GM21528 (cell line): Measurements from ENCODE around the gene GCNA.
"Not testable (repeated sequence)": the region's sequence is repeated elsewhere in the genome, so short reads cannot be mapped to it uniquely, and the experiment has no call there.

ENCODE experiments used
- ATAC-seq: cut with Tn5 transposase; IDR thresholded peaks from one replicate; pipeline ENCODE4 v1.9.1; 2021; ENCODE audit warnings: mild to moderate bottlenecking, moderate library complexity; ENCODE audit not compliant: unreplicated experiment, low FRiP score

GCNA gene

DNA sequence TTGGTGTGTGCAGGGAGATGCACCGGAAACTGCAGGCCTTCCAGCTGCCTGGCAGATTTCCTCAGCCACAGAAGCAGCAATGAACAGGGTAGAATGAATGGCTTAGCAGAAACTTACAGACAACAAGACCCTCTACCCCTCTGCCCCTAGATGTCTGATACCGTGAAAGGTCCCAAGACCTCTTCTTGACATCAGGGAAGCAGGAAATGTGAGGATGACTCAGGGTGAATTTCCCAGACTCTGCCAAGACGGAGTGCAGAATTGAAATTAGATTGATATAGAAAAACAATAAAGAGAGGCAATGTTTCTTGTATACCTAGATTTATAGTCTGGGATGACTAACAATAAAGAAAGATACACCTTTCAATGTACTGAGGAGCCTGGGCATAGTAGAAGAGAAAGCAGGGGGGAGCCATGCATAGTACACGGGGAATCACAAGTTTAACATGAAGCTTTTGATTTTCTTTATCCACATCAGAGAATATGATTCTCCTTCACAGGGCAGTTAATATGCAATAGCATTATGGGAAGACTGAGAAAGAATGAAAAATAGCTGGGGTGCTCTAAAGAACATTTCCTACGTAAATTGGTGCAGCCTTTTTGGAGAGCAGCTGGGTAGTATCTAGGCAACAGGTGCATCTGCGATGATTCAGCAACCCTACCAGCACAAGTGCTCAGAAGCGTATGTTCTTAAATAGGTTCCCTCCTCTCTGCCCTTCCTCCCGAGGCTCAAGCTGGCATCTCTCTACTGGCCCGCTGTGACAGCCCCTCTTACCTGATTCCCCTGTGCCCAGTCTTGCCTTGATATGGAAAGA lies 58.4 kb downstream of the GCNA start:
- ATAC-seq: no peak

DNA sequence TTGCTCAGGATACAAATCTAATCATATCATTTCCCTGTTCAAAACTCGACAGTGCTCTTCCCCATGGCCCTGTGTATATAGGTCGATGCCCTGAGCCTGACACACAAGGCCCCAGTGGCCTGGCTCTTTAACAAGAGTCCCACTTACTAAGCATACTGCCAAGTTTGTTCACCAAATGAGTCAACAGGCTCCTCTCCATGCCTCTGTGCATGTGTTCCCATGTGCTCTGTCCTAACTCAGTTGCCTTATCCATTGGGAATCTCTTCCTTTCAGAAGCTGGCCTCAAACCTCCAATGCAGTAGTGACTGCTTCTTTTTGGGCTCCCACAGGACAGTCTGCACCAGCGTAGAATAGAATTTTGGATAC lies 59.0 kb downstream of the GCNA start:
- ATAC-seq: no peak

DNA sequence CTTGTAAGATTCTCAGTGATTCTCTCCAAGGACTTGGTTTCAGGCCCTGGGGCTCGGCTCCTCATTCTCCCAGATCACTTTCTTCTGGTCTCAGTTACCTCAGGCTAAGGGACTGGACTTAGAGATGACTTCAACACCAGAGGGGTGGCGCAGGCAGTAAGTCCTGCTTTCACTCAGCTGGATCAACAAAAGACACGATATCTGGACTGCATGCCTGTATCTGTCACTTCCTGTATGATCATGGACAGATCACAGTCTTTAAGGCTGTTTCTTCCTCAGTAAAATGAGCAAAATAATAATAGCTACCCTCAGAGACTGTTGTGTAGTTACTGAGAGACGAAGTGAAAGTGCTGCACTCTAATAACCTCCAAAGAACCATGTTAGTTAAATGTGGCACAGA lies 59.6 kb downstream of the GCNA start:
- ATAC-seq: peak; percentile 63

DNA sequence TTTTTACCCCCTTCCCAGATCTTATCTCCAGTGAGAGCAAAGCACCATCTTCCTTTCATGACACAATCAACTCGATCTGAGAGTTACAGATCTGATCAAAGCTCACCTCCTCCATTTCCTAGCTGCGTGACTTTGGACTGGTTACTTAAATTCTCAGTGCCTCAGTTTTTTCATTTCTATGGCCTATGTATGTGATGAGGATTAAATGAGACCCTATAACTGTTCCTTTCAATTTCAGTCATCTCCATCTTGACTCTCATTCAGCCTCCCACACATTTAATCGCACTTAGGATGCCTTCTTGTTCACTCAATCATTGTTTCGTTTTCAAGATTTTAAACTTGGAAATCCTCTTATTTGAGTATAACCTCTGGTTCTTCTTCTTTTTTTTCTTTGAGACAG lies 60.2 kb downstream of the GCNA start:
- no peak for ATAC-seq

DNA sequence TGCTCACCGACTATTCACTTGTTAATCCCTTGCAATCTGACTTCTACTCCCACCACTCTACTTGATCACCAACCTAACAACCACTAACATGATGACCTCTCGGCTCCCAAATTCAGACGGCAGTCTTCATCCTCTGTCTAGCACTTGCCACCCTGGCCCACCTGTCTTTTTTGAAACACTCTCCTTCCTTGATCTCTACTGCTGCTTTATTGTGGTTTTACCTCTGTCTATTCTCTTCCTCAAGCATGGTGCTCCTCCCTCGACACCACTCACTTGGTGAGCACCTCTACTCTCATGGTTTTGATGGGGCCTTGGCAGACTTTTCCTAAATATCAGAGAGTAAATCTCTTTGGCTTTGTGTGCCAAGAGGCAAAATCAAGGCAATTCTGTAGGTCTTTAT lies 61.8 kb downstream of the GCNA start:
- ATAC-seq: no peak

- not testable (repeated sequence) for ATAC-seq
These were observed 66.2 kb downstream of the GCNA start for GRCh38 chrX:71644406-71644805.

DNA sequence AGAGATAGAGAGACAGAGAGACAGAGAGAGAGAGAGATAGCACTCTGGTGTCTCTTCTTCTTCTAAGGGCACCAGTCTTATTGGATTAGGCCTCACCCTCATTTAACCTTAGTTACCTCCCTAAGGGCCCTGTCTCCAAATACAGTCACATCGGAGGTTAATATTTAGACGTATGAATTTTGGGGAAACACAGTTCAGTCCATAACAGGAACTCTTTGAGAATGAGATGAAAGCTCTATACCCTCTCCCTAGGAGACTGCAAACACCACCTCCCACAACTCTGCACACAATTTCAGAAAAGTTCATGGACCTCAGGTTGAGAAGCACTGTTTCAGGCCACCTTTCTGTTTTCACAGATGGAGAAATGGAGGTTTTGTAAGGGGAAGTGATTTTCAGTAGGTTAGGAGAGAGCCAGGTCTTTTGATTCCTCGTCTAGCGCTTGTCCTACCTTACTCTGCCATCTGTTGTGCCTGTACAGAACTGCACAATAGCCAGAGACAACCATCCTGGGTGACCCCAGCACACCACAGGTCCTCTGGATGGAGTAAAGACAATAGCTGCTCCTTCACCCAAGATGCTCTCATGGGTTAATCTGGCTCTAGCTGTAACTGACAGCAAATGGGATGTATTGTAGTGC lies 72.2 kb downstream of the GCNA start:
- peak; percentile 60 for ATAC-seq

DNA sequence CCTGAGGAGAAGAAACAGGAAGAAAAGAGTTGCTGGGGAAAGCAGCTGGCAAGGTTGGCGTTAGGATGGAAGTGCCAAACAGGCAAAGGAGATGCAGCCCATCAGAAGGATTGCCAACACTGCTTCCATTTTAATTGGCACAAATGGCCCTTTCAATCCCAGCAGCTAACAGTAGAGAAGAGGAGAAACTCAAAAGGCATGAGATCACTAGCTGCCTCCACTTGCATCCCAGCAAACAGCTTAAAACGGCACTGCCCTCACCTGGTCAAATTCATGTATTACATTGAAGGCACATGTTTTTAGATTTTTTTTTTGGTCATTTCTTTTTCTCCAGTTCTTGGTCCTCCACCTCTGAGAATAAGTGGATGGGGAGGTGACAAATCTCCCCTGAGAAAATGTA lies 74.2 kb downstream of the GCNA start:
- no peak for ATAC-seq

DNA sequence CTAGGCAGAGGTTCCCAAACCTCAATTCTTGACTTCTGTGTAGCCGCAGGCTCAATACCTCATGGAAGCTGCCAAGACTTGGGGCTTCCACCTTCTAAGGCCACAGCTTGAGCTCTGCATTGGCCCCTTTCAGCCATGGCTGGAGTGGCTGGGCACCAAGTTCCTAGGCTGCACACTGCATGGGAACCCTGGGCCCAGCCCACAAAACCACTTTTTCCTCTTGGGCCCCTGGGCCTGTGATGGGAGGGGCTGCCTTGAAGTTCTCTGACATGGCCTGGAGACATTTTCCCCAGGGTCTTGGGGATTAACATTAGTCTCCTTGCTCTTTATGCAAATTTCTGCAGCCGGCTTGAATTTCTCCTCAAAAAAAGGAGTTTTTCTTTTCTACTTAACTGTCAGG lies 75.1 kb downstream of the GCNA start:
- no peak for ATAC-seq

DNA sequence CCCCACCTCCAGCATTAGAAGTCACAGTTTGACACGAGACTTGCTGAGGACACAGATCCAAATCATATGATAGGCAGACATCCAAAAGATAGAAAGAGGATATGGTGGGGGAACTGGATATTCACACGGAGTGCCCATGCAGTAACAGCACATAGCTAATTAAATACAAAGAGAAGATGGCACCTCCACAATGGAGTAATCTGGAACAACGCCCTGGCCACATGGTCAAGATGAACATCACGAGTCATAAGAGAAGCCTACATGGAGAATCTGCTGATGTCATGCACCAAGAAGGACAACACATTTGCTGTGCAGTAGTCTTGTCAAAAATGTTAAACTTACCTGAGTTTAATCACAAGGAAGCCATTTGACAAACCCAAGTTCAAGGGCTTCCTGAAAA lies 79.0 kb downstream of the GCNA start:
- no peak for ATAC-seq

DNA sequence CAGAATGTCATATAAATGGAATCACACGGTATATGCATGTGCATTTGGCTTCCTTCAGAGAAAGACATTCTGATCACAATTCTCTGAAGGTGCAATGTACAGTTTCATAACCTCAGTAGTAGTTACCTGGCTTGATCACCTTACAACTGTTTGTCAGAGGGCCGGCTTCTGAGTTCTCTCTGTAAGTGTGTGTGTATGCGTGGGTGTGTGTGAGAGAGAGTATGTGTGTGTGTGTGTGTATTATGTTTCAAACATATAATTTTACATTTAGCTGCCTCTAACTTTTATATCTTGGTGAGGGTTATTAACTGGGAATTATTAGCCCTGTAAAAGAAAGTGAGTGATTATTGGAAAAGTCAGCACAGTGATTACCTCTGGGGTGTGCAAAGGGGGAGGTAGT lies 81.1 kb downstream of the GCNA start:
- ATAC-seq: no peak

GRCh38 chrX:71659959-71660358 lies 81.7 kb downstream of the GCNA start:
- ATAC-seq: no peak

GRCh38 chrX:71660562-71661416 lies 82.6 kb downstream of the GCNA start:
- ATAC-seq: no peak

- ATAC-seq: no peak
These were observed 83.7 kb downstream of the GCNA start for GRCh38 chrX:71661919-71662318.

GRCh38 chrX:71662654-71663053 lies 84.4 kb downstream of the GCNA start:
- not testable (repeated sequence) for ATAC-seq
